ENCODE measurements around the gene DHRSX.
"Not testable (repeated sequence)": the region's sequence is repeated elsewhere in the genome, so short reads cannot be mapped to it uniquely, and the experiment has no call there.

Gene DHRSX

DNA sequence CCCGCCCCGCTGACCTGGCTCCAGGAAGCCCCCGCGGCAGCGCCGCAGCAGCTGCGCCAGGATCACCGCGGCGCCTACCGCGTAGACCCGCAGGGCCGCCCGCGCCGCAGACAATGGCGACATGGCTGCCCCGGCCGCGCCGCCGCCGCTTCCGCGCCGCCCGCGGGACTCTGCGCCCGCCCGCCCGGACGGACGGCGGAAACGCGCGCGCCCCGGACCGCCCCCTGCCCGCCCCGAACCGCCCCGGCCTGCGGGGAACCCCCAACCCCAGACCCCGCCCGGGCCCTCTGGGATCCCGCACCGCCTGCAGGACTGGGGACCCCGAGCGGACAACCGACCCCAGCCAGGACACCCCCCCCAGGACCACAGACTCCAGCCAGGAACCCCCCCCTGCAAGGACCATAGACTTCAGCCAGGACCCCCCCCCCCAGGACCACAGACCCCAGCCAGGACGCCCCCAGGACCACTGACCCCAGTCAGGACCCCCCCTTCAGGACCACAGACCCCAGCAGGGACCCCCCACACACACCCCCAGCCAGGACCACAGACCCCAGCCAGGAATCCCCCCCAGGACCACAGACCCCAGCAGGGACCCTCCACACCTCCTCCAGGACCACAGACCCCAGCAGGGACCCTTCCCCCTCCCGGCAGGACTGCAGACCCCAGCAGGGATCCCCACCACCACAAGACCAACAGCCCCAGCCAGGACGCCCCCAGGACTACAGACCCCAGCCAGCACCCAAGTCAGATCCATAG, at the start of gene DHRSX, which contains the start of gene ZBED1:
TSS of gene DHRSX (minus strand) at position 174 of the 756 bp plus-strand sequence. CDS start at position 123, 51 bp downstream.
TSS of gene ZBED1 (minus strand) at position 174 of the 756 bp plus-strand sequence. CDS start 10,257 bp downstream, outside the sequence.
- no peak for DNase-seq (ENCODE audit: low read depth in 2 of 2)

GRCh38 chrX:2549876-2550275, 49.1 kb upstream of the DHRSX start:
- no peak for DNase-seq (ENCODE audit: low read depth in 2 of 2)

GRCh38 chrX:2548711-2549423, 48.1 kb upstream of the DHRSX start:
- no peak for DNase-seq (ENCODE audit: low read depth in 2 of 2)

DNA sequence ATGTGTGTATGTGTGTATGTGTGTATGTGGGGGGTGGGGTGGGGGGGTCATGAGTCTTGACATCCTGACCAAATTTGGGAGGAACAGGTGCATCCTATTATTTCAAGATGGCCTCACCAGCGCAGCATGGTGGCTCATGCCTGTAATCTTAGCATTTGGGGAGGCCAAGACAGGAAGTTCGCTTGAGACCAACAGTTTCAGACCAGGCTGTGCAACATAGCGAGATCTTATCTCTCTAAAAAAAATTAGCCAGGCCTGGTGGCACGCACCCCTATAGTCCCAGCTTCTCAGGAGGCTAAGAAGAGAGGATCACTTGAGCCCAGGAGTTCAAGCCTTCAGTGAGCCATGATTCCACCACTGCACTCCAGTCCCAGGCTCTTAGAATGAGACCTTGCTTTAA, 47.0 kb upstream of the DHRSX start:
- no peak for DNase-seq (ENCODE audit: low read depth in 2 of 2)

DNA sequence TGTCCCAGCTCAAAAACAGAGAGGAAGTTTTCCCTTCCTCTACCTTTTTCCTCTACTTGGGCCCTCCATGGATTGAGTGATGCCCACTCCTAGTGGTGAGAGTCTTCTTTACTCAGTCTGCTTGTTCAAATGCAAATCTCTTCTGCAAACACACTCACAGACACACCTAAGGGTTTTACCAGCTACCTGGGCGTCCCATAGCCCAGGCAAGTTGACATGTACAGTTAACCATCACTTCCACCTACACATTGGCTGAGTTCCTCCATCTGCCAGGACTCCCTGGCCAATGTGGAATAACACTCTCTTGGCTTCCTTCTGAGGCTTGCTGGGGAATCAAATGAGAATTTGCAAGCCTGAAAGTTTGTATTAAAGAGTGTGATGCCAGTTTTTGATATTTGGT, 45.7 kb upstream of the DHRSX start:
- DNase-seq (ENCODE audit: low read depth in 2 of 2), result no peak

- DNase-seq (ENCODE audit: low read depth in 2 of 2), result no peak
Measured at GRCh38 chrX:2545144-2545543, 44.4 kb upstream of the DHRSX start.

GRCh38 chrX:2542826-2543521, 42.2 kb upstream of the DHRSX start:
- DNase-seq (ENCODE audit: low read depth in 2 of 2), result no peak

DNA sequence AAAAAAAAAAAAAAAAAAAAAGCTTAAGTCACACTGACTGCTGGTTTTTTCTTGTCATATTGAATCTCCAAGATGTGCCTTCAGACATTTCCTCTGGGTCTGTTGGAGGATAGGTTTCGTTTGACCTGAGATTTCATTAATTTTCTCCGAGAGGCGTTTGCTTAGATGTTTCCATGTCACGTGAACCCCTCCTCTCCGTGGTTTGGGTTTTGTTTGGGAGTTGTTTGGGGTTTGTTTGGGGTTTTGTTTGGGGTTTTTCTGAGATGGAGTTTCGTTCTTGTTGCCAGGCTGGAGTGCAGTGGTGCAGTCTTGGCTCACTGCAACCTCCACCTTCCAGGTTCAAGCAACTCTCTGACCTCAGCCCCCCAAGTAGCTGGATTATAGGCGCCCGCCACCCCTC, 40.8 kb upstream of the DHRSX start:
- no peak for DNase-seq (ENCODE audit: low read depth in 2 of 2)

GRCh38 chrX:2540426-2540947, 39.7 kb upstream of the DHRSX start:
- DNase-seq (ENCODE audit: low read depth in 2 of 2), result no peak

GRCh38 chrX:2539586-2539985, 38.8 kb upstream of the DHRSX start:
- no peak for DNase-seq (ENCODE audit: low read depth in 2 of 2)

DNA sequence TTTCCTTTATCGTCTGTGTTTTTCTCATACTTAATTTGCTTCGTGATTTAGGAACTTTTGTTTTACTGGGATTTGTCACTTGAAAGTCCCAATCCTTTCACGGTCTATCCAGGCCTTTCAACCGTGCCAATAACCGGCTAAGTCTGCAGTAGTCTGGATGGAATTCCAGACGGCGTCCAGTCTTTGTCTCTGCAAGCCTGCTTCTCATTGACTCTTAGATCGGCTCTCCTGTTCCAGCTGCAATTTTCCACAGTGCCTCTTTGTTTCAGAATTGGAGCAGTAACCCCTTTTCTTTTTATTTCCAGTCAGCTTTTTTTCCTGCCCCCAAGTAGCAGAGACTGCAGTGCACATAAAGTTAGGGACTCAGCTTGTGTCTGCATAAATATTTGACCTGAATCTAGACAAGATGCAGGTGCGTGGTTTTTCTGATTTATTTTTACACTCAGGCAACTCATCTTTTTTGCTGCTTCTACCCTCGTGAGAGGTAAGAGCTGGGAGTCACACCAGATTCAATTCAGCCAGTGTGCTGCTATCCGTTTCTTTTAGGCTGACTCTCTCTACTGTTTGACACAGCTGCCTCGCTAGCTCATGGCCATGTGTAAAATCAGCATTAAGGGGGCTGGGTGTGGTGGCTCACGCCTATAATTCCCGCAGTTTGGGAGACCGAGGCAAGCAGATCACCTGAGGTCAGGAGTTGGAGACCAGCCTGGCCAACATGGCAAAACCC, 37.4 kb upstream of the DHRSX start:
- no peak for DNase-seq (ENCODE audit: low read depth in 2 of 2)

DNA sequence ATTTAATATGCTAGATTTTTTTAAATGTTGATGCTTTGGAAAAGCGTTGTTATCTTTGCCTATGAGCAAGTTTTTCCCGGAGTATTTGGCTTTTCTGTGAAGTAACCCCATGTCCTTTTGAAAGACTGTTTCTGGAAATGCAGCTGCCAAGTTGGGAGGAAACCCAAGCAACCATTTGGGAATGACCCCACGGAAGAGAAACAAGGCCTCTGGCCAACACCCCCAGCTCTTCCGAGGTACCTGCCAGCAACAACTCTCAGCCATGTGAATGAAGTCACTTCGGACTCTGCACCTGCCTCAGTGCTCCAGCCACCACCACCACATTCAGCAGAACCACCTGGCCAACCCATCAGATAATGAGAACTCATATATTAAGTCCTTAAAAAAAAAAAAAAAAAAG, 36.2 kb upstream of the DHRSX start:
- no peak for DNase-seq (ENCODE audit: low read depth in 2 of 2)

- DNase-seq (ENCODE audit: low read depth in 2 of 2), result no peak
Measured at GRCh38 chrX:2536141-2536540, 35.4 kb upstream of the DHRSX start.

- DNase-seq (ENCODE audit: low read depth in 2 of 2), result not testable (repeated sequence)
Measured at GRCh38 chrX:2534261-2535021, 33.7 kb upstream of the DHRSX start.

GRCh38 chrX:2533424-2533823, 32.6 kb upstream of the DHRSX start:
- no peak for DNase-seq (ENCODE audit: low read depth in 2 of 2)

GRCh38 chrX:2526390-2526789, 25.6 kb upstream of the DHRSX start:
- no peak for DNase-seq (ENCODE audit: low read depth in 2 of 2)

GRCh38 chrX:2523911-2524310, 23.1 kb upstream of the DHRSX start:
- DNase-seq (ENCODE audit: low read depth in 2 of 2), result no peak

DNA sequence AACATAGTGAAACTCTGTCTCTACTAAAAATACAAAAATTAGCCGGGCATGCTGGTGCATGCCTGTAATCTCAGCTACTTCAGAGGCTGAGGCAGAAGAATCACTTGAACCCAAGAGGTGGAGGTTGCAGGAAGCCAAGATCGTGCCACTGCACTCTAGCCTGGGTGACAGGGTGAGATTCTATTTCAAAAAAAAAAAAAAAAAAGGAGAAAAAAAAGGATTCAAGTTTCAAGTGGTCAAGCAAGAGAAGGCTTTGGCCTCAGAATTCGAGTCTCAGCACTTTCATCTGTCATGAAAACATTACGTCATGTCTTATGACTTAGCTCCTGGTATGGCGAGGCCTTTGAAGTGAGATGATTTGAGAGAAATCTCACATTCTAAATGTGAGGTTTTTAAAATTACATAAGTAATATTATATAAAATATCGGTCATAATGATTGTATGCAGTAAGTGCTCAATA, 21.2 kb upstream of the DHRSX start:
- no peak for DNase-seq (ENCODE audit: low read depth in 2 of 2)

- DNase-seq (ENCODE audit: low read depth in 2 of 2), result no peak
Measured at GRCh38 chrX:2521092-2521926, 20.5 kb upstream of the DHRSX start.

DNA sequence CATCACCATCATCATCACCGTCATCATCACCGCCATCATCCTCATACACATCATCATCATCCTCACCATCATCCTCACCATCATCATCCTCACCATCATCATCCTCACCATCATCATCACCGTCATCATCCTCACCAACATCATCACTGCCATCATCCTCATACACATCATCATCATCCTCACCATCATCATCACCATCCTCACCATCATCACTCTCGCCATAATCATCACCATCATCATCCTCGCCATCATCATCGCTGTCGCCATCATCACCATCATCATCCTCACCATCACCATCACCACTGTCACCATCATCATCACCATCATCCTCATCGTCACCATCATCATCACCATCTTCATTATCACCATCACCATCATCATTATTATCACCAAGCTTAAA, 19.8 kb upstream of the DHRSX start:
- DNase-seq (ENCODE audit: low read depth in 2 of 2), result no peak
